SK-N-SH (cell line): Measurements from ENCODE around the gene CREB3L4. TPM values are rescaled to one million over a fixed set of nuclear protein-coding genes. Genes with fewer than 3 reads are reported as not detected.
A peak's percentile ranks its signal among the peaks of the same experiment; 100 is the strongest.

Experiments
- ELF1 ChIP-seq: IDR thresholded peaks from 2 replicates; pipeline ENCODE4 v1.4.0; 2012
- EP300 ChIP-seq, 2 experiments: IDR thresholded peaks; 2 replicates each; pipeline versions ENCODE4 v1.4.0 to v1.6.1; 2012; ENCODE audit warnings: borderline replicate concordance in 1 of 2, low read depth in 1 of 2, low read length in 1 of 2
- EZH2phosphoT487 ChIP-seq: fragments of 200-600 bp; sonication (generic); IDR thresholded peaks from 2 replicates; pipeline ENCODE4 v1.6.1; 2017; ENCODE audit warnings: low read depth, mixed run types, mild to moderate bottlenecking, antibody characterized with exemption, moderate library complexity, borderline replicate concordance
- FOSL2 ChIP-seq: IDR thresholded peaks from 2 replicates; pipeline ENCODE4 v1.4.0; 2012; ENCODE audit warnings: low read depth, mild to moderate bottlenecking, moderate library complexity, borderline replicate concordance
- FOXJ3 ChIP-seq: sonication (generic); formaldehyde crosslinking; IDR thresholded peaks from 2 replicates; pipeline ENCODE4 v1.5.1; 2020; ENCODE audit warnings: mild to moderate bottlenecking, missing genetic modification reagents
- FOXM1 ChIP-seq: IDR thresholded peaks from 2 replicates; pipeline ENCODE4 v1.4.0; 2012; ENCODE audit warnings: low read depth, mild to moderate bottlenecking
- GABPA ChIP-seq: IDR thresholded peaks from 2 replicates; pipeline ENCODE4 v1.4.0; 2012; ENCODE audit warnings: low read depth, mild to moderate bottlenecking
- GATA2 ChIP-seq: sonication (generic); formaldehyde crosslinking; IDR thresholded peaks from 2 replicates; pipeline ENCODE4 v1.5.0; 2020; ENCODE audit warnings: mild to moderate bottlenecking, missing genetic modification reagents
- JUND ChIP-seq: IDR thresholded peaks from 2 replicates; pipeline ENCODE4 v1.4.0; 2012
- MAX ChIP-seq: IDR thresholded peaks from 2 replicates; pipeline ENCODE4 v1.4.0; 2012; ENCODE audit warnings: low read depth
- MEF2A ChIP-seq: IDR thresholded peaks from 2 replicates; pipeline ENCODE4 v1.4.0; 2012; ENCODE audit warnings: low read depth, borderline replicate concordance
- MXI1 ChIP-seq: IDR thresholded peaks from 2 replicates; pipeline ENCODE4 v1.6.1; 2012; ENCODE audit warnings: mild to moderate bottlenecking, low read depth, low read length, improper control_type of control experiment
- NFIC ChIP-seq: IDR thresholded peaks from 2 replicates; pipeline ENCODE4 v1.4.0; 2012; ENCODE audit warnings: borderline replicate concordance
- NRF1 ChIP-seq: IDR thresholded peaks from 2 replicates; pipeline ENCODE4 v1.6.1; 2012; ENCODE audit warnings: low read depth, mild to moderate bottlenecking, low read length
- PBX3 ChIP-seq: IDR thresholded peaks from 2 replicates; pipeline ENCODE4; 2012
- RAD21 ChIP-seq: IDR thresholded peaks from 2 replicates; pipeline ENCODE4 v1.6.1; 2012; ENCODE audit warnings: mild to moderate bottlenecking, low read length
- RCOR1 ChIP-seq: fragments of 150-350 bp; IDR thresholded peaks from 2 replicates; pipeline ENCODE4 v1.6.1; 2017; ENCODE audit warnings: antibody characterized with exemption, low read length
- RFX5 ChIP-seq: IDR thresholded peaks from 2 replicates; pipeline ENCODE4 v1.6.1; 2012; ENCODE audit warnings: mild to moderate bottlenecking, improper control_type of control experiment, low read length
- RXRA ChIP-seq: IDR thresholded peaks from 2 replicates; pipeline ENCODE4 v1.4.0; 2012; ENCODE audit warnings: low read depth, mild to moderate bottlenecking, borderline replicate concordance
- SIN3A ChIP-seq: IDR thresholded peaks from 2 replicates; pipeline ENCODE4 v1.6.1; 2012; ENCODE audit warnings: low read depth, mild to moderate bottlenecking, low read length, moderate library complexity, borderline replicate concordance
- TAF1 ChIP-seq: IDR thresholded peaks from 2 replicates; pipeline ENCODE4 v1.6.1; 2012; ENCODE audit warnings: low read depth, mild to moderate bottlenecking, low read length, moderate library complexity, borderline replicate concordance
- TCF12 ChIP-seq: IDR thresholded peaks from 2 replicates; pipeline ENCODE4 v1.4.0; 2012
- TEAD4 ChIP-seq: IDR thresholded peaks from 2 replicates; pipeline ENCODE4 v1.4.0; 2012; ENCODE audit warnings: mild to moderate bottlenecking, borderline replicate concordance; ENCODE audit not compliant: insufficient read depth
- YY1 ChIP-seq: IDR thresholded peaks from 2 replicates; pipeline ENCODE4 v1.4.0; 2012; ENCODE audit warnings: low read depth, mild to moderate bottlenecking
- ZBTB33 ChIP-seq: IDR thresholded peaks from 2 replicates; pipeline ENCODE4 v1.4.0; 2012; ENCODE audit warnings: low read depth, borderline replicate concordance
- polyA plus RNA-seq, 3 experiments: library from polyadenylated mRNA; depleted of rRNA; stranded (reverse); fragments of >200 nt; gene quantifications; 2 replicates each; pipeline ENCODE4 v1.2.3, GENCODE V29; 2012
- TF ChIP-seq, protein P1 (sequence below): IDR thresholded peaks from 2 replicates; pipeline ENCODE4 v1.4.0; 2012; ENCODE audit warnings: low read depth, borderline replicate concordance
- TF ChIP-seq, protein P2 (sequence below): fragments of 150-350 bp; IDR thresholded peaks from 2 replicates; pipeline ENCODE4 v1.6.1; 2016; ENCODE audit warnings: mild to moderate bottlenecking, low read depth, low read length

The CREB3L4 gene
- polyA plus RNA-seq, 1 of the 3 experiments (the other 2 are of a cell fraction) = 12.8 TPM

- TF ChIP-seq FOSL2 (no peak), PBX3 (peak; percentile 100), RCOR1 (no peak), FOXM1 (no peak), ELF1 (peak; percentile 8; the same call in 1 of the 2 replicates), GABPA (no peak), TEAD4 (no peak), SIN3A (no peak; the same call in none of the 2 replicates), NRF1 (no peak), FOXJ3 (CRISPR knock-in tag) (no peak), EP300 (IDR thresholded peaks at IDR 0.05; ENCODE audit: borderline replicate concordance in 1 of 2, low read depth in 1 of 2, low read length in 1 of 2) (0 out of 4 replicates have a peak, but pooled peaks of 1 of the 2 experiments have one; percentile 20), ZBTB33 (no peak), NFIC (no peak; the same call in 1 of the 2 replicates), YY1 (peak; percentile 83), RAD21 (peak; percentile 41), TAF1 (peak; percentile 81), RFX5 (peak; percentile 59; the same call in 1 of the 2 replicates), TCF12 (no peak), MXI1 (peak; percentile 70), EZH2phosphoT487 (no peak), JUND (no peak), RXRA (no peak), MEF2A (no peak), MAX (peak; percentile 56; the same call in 1 of the 2 replicates), GATA2 (CRISPR knock-in tag) (no peak)
- TF ChIP-seq, protein P1, sequence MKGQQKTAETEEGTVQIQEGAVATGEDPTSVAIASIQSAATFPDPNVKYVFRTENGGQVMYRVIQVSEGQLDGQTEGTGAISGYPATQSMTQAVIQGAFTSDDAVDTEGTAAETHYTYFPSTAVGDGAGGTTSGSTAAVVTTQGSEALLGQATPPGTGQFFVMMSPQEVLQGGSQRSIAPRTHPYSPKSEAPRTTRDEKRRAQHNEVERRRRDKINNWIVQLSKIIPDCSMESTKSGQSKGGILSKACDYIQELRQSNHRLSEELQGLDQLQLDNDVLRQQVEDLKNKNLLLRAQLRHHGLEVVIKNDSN = no peak
- TF ChIP-seq, protein P2, sequence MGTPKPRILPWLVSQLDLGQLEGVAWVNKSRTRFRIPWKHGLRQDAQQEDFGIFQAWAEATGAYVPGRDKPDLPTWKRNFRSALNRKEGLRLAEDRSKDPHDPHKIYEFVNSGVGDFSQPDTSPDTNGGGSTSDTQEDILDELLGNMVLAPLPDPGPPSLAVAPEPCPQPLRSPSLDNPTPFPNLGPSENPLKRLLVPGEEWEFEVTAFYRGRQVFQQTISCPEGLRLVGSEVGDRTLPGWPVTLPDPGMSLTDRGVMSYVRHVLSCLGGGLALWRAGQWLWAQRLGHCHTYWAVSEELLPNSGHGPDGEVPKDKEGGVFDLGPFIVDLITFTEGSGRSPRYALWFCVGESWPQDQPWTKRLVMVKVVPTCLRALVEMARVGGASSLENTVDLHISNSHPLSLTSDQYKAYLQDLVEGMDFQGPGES = peak; percentile 97
These were observed 44.5 kb upstream of the CREB3L4 start, which contains the start of gene GATAD2B (continued) for GRCh38 chr1:153922972-153923925.
